ENCODE data around the gene SLX4IP. TPM values are rescaled to one million over a fixed set of nuclear protein-coding genes. Genes with fewer than 3 reads are reported as not detected.

The SLX4IP gene
- total and polyA plus RNA-seq, 2 of the 13 experiments (the other 11 are each of a cell fraction or from before 2014, with no cell fraction given), result 3.6 to 7.3 TPM

- peak; percentile 26; the same call in 1 of the 2 replicates for TF ChIP-seq ZNF580 (CRISPR knock-in tag; IDR thresholded peaks at IDR 0.05; ENCODE audit: borderline replicate concordance, low read depth)
- TF ChIP-seq ATF4 (CRISPR knock-in tag; IDR thresholded peaks at IDR 0.05), result peak in 1 of 2 experiments; percentile 62; a peak in 1 of 4 replicates
- TF ChIP-seq HDAC1 (CRISPR knock-in tag; IDR thresholded peaks at IDR 0.05), result peak; percentile 63
- TF ChIP-seq ZNF781 (CRISPR knock-in tag; IDR thresholded peaks at IDR 0.05; ENCODE audit: borderline replicate concordance, not compliant biosample characterization), result peak; percentile 96
- peak; percentile 58; the same call in 1 of the 2 replicates for TF ChIP-seq ZNF451 (CRISPR knock-in tag; IDR thresholded peaks at IDR 0.05)
- no peak; the same call in 1 of the 2 replicates for TF ChIP-seq ZNF124 (CRISPR knock-in tag; IDR thresholded peaks at IDR 0.05)
- no peak for TF ChIP-seq SRY (CRISPR knock-in tag; IDR thresholded peaks at IDR 0.05)
- 0 out of 2 replicates have a peak, but pooled peaks have one; percentile 21 for TF ChIP-seq CHD2 (IDR thresholded peaks at IDR 0.05; ENCODE audit: low read depth, low read length)
- TF ChIP-seq XRCC5 (optimal IDR thresholded peaks at IDR 0.05; ENCODE audit: low read length), result peak; percentile 38
- no peak for TF ChIP-seq ZKSCAN8 (CRISPR knock-in tag; IDR thresholded peaks at IDR 0.05; ENCODE audit: borderline replicate concordance)
- TF ChIP-seq ZBTB25 (CRISPR knock-in tag; IDR thresholded peaks at IDR 0.05), result peak; percentile 68
- TF ChIP-seq ZBTB10 (CRISPR knock-in tag; IDR thresholded peaks at IDR 0.05; ENCODE audit: borderline replicate concordance), result peak; percentile 56; the same call in 1 of the 2 replicates
- peak; percentile 88 for TF ChIP-seq TMF1 (CRISPR knock-in tag; IDR thresholded peaks at IDR 0.05; ENCODE audit: low read depth)
- peak; percentile 97 for TF ChIP-seq DR1 (CRISPR knock-in tag; IDR thresholded peaks at IDR 0.05)
- TF ChIP-seq NFIB (CRISPR knock-in tag; IDR thresholded peaks at IDR 0.05; ENCODE audit: borderline replicate concordance), result no peak
- TF ChIP-seq THAP7 (CRISPR knock-in tag; IDR thresholded peaks at IDR 0.05), result peak; percentile 81
- no peak; the same call in 1 of the 2 replicates for TF ChIP-seq NR2F2 (IDR thresholded peaks at IDR 0.05; ENCODE audit: borderline replicate concordance, low read depth)
- TF ChIP-seq HMGA1 (CRISPR knock-in tag; conservative IDR thresholded peaks at IDR 0.05), result no peak
- peak; percentile 95; the same call in 1 of the 2 replicates for TF ChIP-seq ZNF776 (CRISPR knock-in tag; IDR thresholded peaks at IDR 0.05)
- TF ChIP-seq ZNF710 (CRISPR knock-in tag; IDR thresholded peaks at IDR 0.05; ENCODE audit: borderline replicate concordance), result peak; percentile 39
- peak; percentile 34; the same call in 1 of the 2 replicates for TF ChIP-seq ZNF616 (CRISPR knock-in tag; IDR thresholded peaks at IDR 0.05; ENCODE audit: low read depth)
Observed at GRCh38 chr20:10673842-10674683, 239.0 kb downstream of the SLX4IP start, which contains the start of gene JAG1 (continued).
